Measurements from ENCODE around the gene STON1. TPM values are rescaled to one million over a fixed set of nuclear protein-coding genes. Genes with fewer than 3 reads are reported as not detected.
A peak's percentile ranks its signal among the peaks of the same experiment; 100 is the strongest.

STON1 gene
- total RNA-seq, 1 donor from 2014 or later, result 37.5 TPM

DNA sequence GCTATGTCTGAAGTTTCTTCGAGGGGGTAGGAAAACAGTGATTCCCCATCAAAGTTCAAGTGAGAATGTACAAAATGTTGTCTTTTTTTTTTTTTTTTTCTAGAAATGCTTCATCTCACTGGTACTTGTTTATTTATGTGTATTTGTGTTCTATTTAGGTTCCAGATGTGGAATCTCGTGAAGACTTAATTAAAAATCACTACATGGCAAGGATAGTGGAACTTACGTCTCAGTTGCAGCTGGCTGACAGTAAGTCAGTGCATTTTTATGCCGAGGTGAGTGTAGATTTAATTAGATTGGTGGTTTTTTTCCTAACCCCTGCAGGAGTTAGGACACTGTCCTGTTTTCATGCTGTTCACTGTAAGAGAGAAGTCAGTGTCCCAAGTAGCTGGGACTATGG is 22.8 kb upstream of the STON1 start:
- no peak for DNase-seq (ENCODE audit: extremely low spot score, unreplicated experiment)
- H3K36me3 Mint-ChIP-seq (ENCODE audit: unreplicated experiment), result peaks cover 17% of the 10 kb centered on the region
- H3K4me3 Mint-ChIP-seq (ENCODE audit: unreplicated experiment), result no peak overlapping the region
- no peaks in the 10 kb centered on the region for H3K27me3 Mint-ChIP-seq (ENCODE audit: unreplicated experiment)
- H3K27ac Mint-ChIP-seq (ENCODE audit: unreplicated experiment), result no peak overlapping the region
- no peaks in the 10 kb centered on the region for H3K9me3 Mint-ChIP-seq (ENCODE audit: unreplicated experiment)
- TF ChIP-seq, protein P1, sequence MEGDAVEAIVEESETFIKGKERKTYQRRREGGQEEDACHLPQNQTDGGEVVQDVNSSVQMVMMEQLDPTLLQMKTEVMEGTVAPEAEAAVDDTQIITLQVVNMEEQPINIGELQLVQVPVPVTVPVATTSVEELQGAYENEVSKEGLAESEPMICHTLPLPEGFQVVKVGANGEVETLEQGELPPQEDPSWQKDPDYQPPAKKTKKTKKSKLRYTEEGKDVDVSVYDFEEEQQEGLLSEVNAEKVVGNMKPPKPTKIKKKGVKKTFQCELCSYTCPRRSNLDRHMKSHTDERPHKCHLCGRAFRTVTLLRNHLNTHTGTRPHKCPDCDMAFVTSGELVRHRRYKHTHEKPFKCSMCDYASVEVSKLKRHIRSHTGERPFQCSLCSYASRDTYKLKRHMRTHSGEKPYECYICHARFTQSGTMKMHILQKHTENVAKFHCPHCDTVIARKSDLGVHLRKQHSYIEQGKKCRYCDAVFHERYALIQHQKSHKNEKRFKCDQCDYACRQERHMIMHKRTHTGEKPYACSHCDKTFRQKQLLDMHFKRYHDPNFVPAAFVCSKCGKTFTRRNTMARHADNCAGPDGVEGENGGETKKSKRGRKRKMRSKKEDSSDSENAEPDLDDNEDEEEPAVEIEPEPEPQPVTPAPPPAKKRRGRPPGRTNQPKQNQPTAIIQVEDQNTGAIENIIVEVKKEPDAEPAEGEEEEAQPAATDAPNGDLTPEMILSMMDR (IDR thresholded peaks at IDR 0.05), result no peak
- peaks cover 50% of the 10 kb centered on the region for H3K4me1 Mint-ChIP-seq (ENCODE audit: unreplicated experiment)

DNA sequence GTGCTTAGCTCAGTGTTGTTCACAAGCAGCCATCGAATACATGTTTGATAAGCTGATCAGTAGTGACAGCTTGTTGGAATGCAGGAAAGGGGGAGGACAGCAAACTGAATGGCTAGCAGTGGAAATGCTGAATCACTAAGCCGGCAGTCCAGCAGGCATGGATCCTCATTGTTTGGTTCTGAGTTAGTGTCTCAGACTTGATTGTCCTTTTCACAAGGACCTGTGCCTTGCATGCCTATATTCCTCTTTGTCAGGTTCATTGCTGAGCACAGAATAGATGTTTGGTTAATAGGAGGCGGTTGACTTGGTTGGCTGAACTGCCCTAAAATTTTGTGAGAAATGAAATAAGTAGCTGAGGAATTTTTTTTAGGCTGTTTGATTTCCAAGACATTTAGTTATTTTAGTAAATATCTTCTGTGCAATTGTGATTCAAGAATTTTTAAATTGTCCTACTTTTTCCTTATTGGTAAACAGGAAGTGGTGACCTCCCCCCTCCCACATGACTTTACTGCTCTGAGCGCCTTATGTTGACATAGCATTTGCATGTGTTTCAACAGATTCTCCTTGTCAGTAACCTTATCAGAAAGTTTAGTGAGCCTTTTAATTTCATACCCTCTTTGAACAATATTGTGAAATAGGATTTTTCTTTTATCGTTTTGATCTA is 21.4 kb upstream of the STON1 start:
- H3K27me3 Mint-ChIP-seq (ENCODE audit: unreplicated experiment), result no peaks in the 10 kb centered on the region
- peaks cover 63% of the 10 kb centered on the region for H3K4me1 Mint-ChIP-seq (ENCODE audit: unreplicated experiment)
- no peak overlapping the region for H3K4me3 Mint-ChIP-seq (ENCODE audit: unreplicated experiment)
- TF ChIP-seq, protein P1 (IDR thresholded peaks at IDR 0.05), result no peak
- peak overlapping the region; percentile 91 for H3K27ac Mint-ChIP-seq (ENCODE audit: unreplicated experiment)
- H3K9me3 Mint-ChIP-seq (ENCODE audit: unreplicated experiment), result no peaks in the 10 kb centered on the region
- H3K36me3 Mint-ChIP-seq (ENCODE audit: unreplicated experiment), result peaks cover 14% of the 10 kb centered on the region
- DNase-seq (ENCODE audit: extremely low spot score, unreplicated experiment), result no peak

DNA sequence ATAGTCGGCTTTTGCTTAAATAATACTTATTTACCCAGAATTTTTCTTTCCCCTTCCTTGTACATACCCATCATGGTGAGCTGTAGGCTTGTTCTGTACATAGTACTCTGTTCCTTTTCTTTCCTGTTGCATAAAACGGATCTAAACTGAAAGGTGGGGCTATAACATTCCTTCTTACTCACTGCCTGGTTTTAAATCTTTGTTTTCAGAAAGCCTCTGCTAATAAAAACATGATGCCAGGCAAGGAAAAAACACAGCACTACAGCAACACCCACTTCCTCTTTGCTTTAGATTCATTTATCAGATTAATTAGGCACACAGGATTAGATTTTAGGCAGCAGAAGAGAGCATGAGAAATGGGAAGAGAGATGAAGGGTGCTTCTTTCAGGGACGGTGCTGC is 19.6 kb upstream of the STON1 start:
- Mint-ChIP-seq H3K4me1 (ENCODE audit: unreplicated experiment) (peaks cover 65% of the 10 kb centered on the region), H3K9me3 (ENCODE audit: unreplicated experiment) (no peaks in the 10 kb centered on the region), H3K36me3 (ENCODE audit: unreplicated experiment) (peaks cover 16% of the 10 kb centered on the region), H3K27ac (ENCODE audit: unreplicated experiment) (peak overlapping the region; percentile 77), H3K27me3 (ENCODE audit: unreplicated experiment) (no peaks in the 10 kb centered on the region), H3K4me3 (ENCODE audit: unreplicated experiment) (no peak overlapping the region)
- TF ChIP-seq, protein P1 (IDR thresholded peaks at IDR 0.05), result no peak
- DNase-seq (ENCODE audit: extremely low spot score, unreplicated experiment), result no peak

DNA sequence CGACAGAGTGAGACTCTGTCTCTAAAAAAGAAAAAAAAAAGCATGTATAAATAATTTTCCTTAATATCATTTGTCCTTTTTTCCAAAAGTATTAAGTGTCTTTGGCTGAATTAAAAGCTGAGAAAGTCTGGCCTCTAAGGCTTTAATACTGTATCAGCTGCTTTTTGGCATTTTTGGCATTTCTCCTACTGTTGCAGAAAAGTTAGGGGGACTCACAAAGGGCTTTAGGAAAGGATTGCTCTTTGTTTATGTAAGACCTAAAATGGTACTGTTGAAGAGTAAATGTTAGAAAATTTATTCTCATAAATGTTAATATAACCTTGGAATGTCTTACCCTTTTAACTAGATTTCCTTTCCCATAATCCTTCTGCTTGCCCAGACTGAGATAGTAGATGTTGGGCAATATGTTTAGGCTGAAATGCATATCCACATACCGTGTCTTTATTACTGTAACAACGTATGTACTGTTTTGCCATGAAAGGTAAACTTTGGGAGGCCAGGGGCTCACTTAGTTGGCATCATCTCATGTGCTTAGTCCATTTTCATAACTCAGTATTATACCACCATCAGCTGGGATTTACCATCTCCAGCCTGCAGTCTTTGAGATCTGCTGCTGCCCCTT is 18.0 kb upstream of the STON1 start:
- Mint-ChIP-seq H3K4me1 (ENCODE audit: unreplicated experiment) (peaks cover 70% of the 10 kb centered on the region), H3K4me3 (ENCODE audit: unreplicated experiment) (no peak overlapping the region), H3K36me3 (ENCODE audit: unreplicated experiment) (peaks cover 13% of the 10 kb centered on the region), H3K9me3 (ENCODE audit: unreplicated experiment) (no peaks in the 10 kb centered on the region), H3K27me3 (ENCODE audit: unreplicated experiment) (no peaks in the 10 kb centered on the region), H3K27ac (ENCODE audit: unreplicated experiment) (peak overlapping the region; percentile 83)
- no peak for DNase-seq (ENCODE audit: extremely low spot score, unreplicated experiment)
- TF ChIP-seq, protein P1 (IDR thresholded peaks at IDR 0.05), result no peak

DNA sequence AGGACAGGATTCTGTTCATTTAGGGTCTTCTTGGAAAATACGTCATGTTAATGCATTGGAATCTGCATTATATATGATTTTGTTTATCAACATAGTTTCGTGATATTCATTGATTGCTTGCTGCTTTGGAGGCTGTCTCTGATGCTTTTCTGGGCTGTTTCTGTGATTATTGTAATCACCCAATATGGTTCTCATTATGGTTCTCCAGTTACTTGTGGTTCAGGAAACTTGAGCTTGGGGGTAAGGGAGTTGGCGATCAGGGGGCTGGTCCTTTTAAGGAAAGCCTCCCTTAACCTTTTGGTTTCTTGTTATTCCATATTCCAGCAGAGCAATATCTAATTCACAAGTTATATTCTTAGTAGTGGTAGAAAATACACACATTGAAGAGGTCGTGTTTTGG is 17.4 kb upstream of the STON1 start:
- Mint-ChIP-seq H3K4me1 (ENCODE audit: unreplicated experiment) (peaks cover 70% of the 10 kb centered on the region), H3K27ac (ENCODE audit: unreplicated experiment) (peak overlapping the region; percentile 83), H3K36me3 (ENCODE audit: unreplicated experiment) (peaks cover 14% of the 10 kb centered on the region), H3K4me3 (ENCODE audit: unreplicated experiment) (no peak overlapping the region), H3K27me3 (ENCODE audit: unreplicated experiment) (no peaks in the 10 kb centered on the region), H3K9me3 (ENCODE audit: unreplicated experiment) (no peaks in the 10 kb centered on the region)
- TF ChIP-seq, protein P1 (IDR thresholded peaks at IDR 0.05), result no peak
- no peak for DNase-seq (ENCODE audit: extremely low spot score, unreplicated experiment)

Data from osteocyte (in vitro differentiated cells).